PFSK-1 (cell line): ENCODE measurements around the gene PDHA1.

Experiments
- FOXP2 ChIP-seq: optimal IDR thresholded peaks from 2 replicates; pipeline ENCODE3; 2011; ENCODE audit warnings: borderline replicate concordance, control low read depth, inconsistent platforms; ENCODE audit not compliant: insufficient read depth; ENCODE audit errors: extremely low read length, extremely low read depth
- POLR2AphosphoS5 ChIP-seq: IDR thresholded peaks from 2 replicates; pipeline ENCODE4 v1.6.1; 2012; ENCODE audit warnings: low read depth, mild to moderate bottlenecking, control low read depth, low read length, moderate library complexity
- REST ChIP-seq, 2 experiments: IDR thresholded peaks; 2 replicates each; pipeline versions ENCODE4 v1.6.1 to v1.8.0; 2011 to 2012; ENCODE audit warnings: low read depth in 2 of 2, low read length in 2 of 2, control low read depth in 1 of 2, inconsistent platforms in 1 of 2, mild to moderate bottlenecking in 1 of 2, moderate library complexity in 1 of 2; ENCODE audit not compliant: insufficient read depth in 1 of 2
- SIN3A ChIP-seq: IDR thresholded peaks from 2 replicates; pipeline ENCODE4 v1.6.1; 2012; ENCODE audit warnings: mild to moderate bottlenecking, low read length, moderate library complexity, borderline replicate concordance; ENCODE audit not compliant: insufficient read depth
- TAF1 ChIP-seq: IDR thresholded peaks from 2 replicates; pipeline ENCODE4 v1.6.1; 2012; ENCODE audit warnings: low read length, control low read depth, borderline replicate concordance; ENCODE audit not compliant: insufficient read depth

PDHA1 gene

GRCh38 chrX:19368576-19368975 is 24.8 kb downstream of the PDHA1 start:
- TF ChIP-seq SIN3A: no peak
- no peak for TF ChIP-seq REST (IDR thresholded peaks at IDR 0.05; ENCODE audit: insufficient read depth in 1 of 2, low read depth in 2 of 2, low read length in 2 of 2)
- no peak for TF ChIP-seq POLR2AphosphoS5
- TF ChIP-seq FOXP2: no peak
- TF ChIP-seq TAF1: no peak

GRCh38 chrX:19370061-19370460 is 26.3 kb downstream of the PDHA1 start:
- TF ChIP-seq SIN3A: no peak
- no peak for TF ChIP-seq REST (IDR thresholded peaks at IDR 0.05; ENCODE audit: insufficient read depth in 1 of 2, low read depth in 2 of 2, low read length in 2 of 2)
- TF ChIP-seq POLR2AphosphoS5: no peak
- no peak for TF ChIP-seq FOXP2
- TF ChIP-seq TAF1: no peak

GRCh38 chrX:19372170-19372546 is 28.4 kb downstream of the PDHA1 start:
- no peak for TF ChIP-seq TAF1
- no peak for TF ChIP-seq POLR2AphosphoS5
- TF ChIP-seq SIN3A: no peak
- TF ChIP-seq FOXP2: no peak
- no peak for TF ChIP-seq REST (IDR thresholded peaks at IDR 0.05; ENCODE audit: insufficient read depth in 1 of 2, low read depth in 2 of 2, low read length in 2 of 2)

GRCh38 chrX:19372547-19373331 is 29.0 kb downstream of the PDHA1 start:
- no peak for TF ChIP-seq SIN3A
- no peak for TF ChIP-seq POLR2AphosphoS5
- no peak for TF ChIP-seq FOXP2
- TF ChIP-seq TAF1: no peak
- TF ChIP-seq REST (IDR thresholded peaks at IDR 0.05; ENCODE audit: insufficient read depth in 1 of 2, low read depth in 2 of 2, low read length in 2 of 2): no peak
